Measurements from ENCODE around the gene SIGMAR1. TPM values are rescaled to one million over a fixed set of nuclear protein-coding genes. Genes with fewer than 3 reads are reported as not detected.

SIGMAR1 gene
- 100 to 1,000 TPM; 132 to 213 TPM for total RNA-seq

DNA sequence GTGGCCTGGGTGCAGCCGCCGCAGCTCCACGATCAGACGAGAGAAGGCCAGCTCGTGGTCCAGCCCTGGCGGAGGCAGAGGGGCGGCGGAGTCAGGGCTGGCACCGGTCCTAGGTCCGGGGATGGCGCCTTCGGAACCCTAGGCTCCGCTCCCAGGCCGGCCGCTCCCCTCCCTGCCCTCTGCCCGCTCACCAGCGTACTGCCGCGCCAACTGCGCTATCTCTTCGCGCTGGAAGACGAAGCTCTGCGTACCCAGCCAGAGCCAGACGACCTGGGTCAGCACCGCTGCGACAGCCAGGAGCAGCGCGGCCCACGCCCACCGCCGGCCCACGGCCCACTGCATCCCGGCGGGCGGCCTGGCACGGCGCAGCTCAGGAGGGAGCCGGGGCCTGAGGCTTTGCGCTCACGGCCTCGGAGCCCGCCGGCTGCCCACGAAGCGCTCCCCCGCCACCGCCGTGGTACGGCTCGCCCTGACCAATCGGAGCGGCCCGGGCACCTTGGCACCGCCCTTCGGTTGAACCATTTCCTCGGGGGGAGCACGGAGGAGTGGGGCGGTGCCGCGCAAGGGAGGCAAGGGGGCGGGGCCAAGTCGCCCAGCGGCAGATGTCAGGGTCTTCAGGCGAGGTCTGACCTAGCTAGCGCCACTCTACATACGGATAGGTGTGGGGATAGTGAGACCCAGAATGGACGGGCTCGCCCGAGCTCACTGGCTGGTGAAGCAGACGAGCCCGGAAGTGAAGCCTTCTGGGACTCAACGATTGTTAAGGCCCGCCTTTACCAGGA, at the start of gene SIGMAR1:
Gene SIGMAR1 (minus strand): TSS at position 432 of the 782 bp plus-strand sequence. CDS start 90 bp downstream, at position 342.

DNA sequence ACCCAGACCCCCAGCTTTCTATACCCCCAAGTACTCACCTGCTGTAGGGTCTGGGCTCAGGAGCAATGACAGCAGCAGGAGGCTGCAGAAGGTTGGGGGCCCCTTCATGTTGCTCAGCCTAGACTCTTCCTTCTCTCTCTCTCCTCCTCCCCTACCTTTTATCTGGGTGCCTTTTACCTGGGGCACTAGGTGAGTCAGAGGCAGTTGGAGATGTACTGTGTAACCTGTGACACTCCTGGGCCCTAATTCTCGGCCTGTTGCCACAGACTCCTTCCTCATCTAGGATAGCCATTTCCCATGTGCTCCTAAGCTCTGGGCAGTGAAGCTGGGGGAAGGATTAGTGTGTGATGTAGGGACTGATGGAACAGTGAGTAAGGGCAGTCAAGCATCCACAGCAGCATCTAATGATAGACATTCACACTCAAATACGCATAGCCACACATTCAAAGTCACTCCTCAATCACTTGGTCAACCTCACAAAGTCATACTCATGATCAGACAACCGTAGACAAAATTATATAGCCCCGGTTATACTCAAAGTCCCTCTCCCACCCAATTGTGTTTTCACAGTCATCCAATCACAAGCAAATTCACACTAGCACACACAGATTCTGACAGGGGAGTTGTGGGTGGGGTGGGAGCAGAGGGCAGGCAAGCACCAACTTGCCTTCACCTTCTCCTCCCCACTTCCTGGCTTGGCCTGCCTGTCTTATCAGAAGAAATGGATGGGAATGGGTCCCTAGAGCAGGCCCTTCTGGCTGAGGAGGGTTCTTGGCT, 25.1 kb upstream of the SIGMAR1 start, which contains the start of gene CCL27:
Gene CCL27 (minus strand): TSS at position 132 of the 777 bp plus-strand sequence. CDS start 24 bp downstream, at position 108.

DNA sequence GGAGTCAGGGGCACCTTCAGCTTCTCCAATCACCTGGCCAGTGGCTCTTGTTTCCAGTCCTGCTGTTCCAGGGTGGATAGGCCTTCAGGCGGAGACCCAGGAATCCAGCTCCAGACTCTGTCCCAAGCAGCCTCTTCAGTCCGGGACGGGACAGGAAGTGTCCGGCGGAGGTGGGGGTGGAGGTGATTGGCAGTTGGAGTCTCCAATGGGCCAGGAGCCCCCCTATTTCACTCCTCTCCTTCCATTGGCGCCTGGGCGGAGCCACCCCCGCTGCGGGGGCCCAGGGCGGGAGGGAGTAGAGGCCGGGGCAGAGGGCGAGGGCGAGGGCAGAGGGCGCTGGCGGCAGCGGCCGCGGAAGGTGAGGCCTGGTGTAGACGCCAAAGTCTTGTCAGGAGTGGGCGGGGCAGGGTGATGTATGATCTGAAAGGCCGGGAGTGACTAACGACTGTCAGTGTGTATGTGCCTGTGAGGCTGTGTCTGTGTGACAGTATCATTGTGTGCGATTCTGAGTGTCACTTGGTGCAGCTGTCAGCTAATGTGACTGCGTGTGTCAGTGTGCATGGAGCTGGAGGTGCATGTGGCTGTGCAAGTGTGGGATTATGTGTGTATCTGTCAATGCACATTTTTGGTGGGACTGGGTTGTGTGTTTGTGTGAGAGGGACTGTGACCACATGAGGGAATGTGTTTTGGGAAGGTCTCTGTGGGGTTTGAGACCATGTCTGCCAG, 14.5 kb upstream of the SIGMAR1 start, which contains the start of gene IL11RA:
Gene IL11RA (plus strand): TSS at position 310 of the 726 bp plus-strand sequence. CDS start 3,033 bp downstream, outside the sequence.

DNA sequence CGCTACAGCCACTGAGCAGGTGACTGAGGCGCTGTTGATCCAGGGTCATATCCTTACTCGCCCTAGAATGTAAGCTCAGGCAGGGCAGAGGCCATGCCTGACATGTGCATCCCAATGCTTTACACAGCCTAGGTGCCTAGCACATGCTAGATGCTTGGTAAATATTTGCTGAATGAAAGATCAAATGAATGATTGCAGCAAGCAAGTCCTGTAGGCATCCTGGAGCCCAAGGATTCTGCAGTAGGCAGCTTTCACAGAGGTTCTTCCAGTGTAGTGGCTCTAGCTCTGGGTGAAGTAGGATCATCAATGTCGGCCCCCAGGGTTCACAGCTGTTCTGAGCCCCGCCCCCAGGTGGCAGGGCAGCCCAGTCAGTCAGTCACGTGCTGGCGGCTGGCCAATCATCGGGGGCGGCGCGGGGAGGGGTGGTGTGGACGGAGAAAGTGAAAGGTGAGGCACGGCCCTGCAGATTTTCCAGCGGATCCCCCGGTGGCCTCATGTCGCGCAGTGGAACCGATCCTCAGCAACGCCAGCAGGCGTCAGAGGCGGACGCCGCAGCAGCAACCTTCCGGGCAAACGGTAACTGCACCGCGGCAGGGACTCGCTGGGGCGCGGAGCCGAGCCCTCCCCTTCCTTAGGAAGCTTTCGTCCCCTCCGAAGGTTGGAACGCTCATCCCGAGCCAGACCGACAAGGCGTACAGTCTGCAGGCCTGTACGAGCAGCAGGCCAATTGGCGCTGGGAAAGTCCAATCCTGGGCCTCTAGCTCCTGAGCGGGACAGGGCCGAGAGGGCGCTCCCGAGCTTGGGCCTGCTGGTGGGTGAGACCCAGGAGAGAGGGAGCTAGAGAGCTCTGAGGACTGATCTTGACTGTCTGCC, 8.9 kb upstream of the SIGMAR1 start, which contains the start of gene GALT:
Gene GALT (plus strand): TSS at position 465 of the 873 bp plus-strand sequence. CDS start 30 bp downstream, at position 495.

GRCh38 chr9:34628656-34629490, 8.7 kb downstream of the SIGMAR1 start, which contains the start of gene ARID3C:
Gene ARID3C (minus strand): TSS chr9:34629066. CDS start chr9:34628014, 1,052 bp downstream.

GRCh38 chr9:34620061-34620994, 17.3 kb downstream of the SIGMAR1 start, which contains the start of gene DCTN3:
Gene DCTN3 (minus strand): TSS chr9:34620495. CDS start chr9:34620464, 31 bp downstream.

DNA sequence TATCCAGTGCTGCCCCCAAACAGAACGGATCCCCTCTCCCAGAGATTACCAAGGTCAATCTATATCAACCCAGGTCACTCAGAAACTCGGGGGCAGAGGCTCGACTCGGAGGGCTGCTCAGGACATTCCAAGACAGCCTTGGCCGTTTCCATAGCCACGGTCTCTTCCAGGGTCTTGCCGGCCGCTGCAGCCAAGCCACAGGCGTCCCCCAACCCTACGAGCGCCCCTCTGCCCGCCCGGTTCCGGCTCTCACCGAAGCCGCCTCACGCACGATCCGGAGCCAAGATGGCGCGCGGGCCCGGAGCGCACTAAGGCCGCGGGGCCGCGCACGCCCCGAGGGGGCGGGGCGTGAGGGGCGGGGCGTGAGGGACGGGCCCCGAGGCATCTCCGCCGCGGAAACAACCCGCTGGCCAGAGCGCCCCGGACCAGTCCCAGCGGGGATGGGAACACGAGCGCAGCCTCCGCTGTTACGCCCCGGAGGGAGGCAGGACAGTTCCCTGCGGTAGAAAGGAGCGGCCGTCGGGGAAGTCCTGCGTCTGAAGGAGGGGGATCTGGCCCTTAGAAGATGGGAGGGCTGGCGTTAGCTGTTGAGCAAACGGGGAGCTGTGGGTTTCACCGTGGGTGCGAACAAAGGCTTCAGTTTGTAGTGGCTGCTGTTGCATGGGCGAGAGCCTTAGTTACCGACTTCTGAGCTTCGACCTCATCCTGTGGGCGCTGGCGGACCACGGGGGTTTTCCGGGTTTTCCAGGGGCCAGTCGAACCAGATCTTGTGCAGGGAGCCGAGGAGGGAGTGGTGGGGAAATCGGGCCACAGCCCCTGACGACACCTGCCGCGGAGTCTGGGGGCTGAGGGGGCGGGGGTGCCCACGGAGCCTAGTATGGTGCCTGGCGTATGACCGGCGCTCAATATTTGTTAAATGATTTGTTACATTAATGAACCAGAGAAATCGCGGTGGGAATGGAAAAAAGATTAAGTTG, 25.5 kb downstream of the SIGMAR1 start, which contains the start of gene RPP25L:
Gene RPP25L (minus strand): TSS at position 287 of the 977 bp plus-strand sequence. CDS start 801 bp downstream, outside the sequence.

DNA sequence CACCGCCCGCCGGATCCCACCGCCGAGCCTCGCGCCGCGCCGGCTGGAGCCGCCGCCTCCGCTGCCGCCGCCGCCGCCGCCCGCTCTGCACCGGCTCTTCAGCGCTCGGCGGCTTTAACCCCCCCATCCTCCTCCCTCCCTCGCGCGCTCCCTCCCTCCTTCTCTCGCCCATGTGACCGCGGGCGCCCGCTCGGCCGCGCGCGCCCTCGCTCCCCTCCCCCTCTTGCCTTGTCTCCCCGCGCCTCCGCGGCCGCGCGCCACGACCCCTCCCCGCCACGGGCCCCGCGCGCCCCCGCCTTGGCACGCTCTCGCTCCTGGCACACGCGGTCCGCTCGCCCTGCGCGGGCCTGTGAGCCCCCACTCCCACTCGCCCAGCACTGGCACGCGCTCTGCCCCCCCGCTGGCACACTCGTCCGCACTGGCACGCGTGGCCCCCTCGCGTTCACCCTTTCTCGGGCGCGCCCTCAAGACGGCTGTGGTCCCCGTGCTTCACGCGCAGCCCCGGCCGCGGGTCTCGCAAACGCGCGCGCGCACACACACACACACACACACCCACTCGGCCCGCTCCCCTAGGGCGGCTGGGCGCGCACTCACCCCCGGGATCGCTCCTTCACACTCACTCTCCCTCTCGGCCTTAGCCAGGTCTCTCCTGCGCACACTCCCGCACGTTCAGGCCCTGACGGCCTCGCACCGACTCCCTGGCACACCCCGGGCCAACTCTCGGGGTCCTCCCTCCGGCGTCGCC, 47.8 kb downstream of the SIGMAR1 start, which contains the start of gene CNTFR:
Gene CNTFR (minus strand): TSS at position 89 of the 745 bp plus-strand sequence. CDS start 20,743 bp downstream, outside the sequence.

Small RNA genes within 50 kb of the gene (small RNA-seq; reads per million reads assigned to genes)
- 0 reads per million in 2 donors for gene CCL27

Other genes with a start within 250 kb of the SIGMAR1 start
- 10 to 100 TPM; 16.0 to 18.2 TPM for gene FAM219A, start 179.2 kb downstream of the SIGMAR1 start, total RNA-seq
- not detected for gene DNAI1, start 179.0 kb downstream of the SIGMAR1 start, total RNA-seq
- gene ENHO, start 114.8 kb downstream of the SIGMAR1 start, total RNA-seq, result 1 to 10 TPM in 1 of 2 donors, under 1 TPM in 1; 0.67 to 1.4 TPM
- gene CNTFR, start 48.1 kb downstream of the SIGMAR1 start, total RNA-seq, result under 1 TPM in 1 of 2 donors, not detected in 1; 0.34 TPM
- gene RPP25L, start 25.7 kb downstream of the SIGMAR1 start, total RNA-seq, result 10 to 100 TPM; 15.8 to 21.3 TPM
- 10 to 100 TPM; 71.2 to 73.3 TPM for gene DCTN3, start 17.3 kb downstream of the SIGMAR1 start, total RNA-seq
- gene ARID3C, start 8.7 kb downstream of the SIGMAR1 start, total RNA-seq, result under 1 TPM in 1 of 2 donors, not detected in 1; under 0.01 TPM
- gene GALT, start 8.9 kb upstream of the SIGMAR1 start, total RNA-seq, result 10 to 100 TPM; 63.0 to 65.6 TPM
- 10 to 100 TPM; 13.0 to 13.1 TPM for gene IL11RA, start 14.4 kb upstream of the SIGMAR1 start, total RNA-seq
- gene CCL27, start 24.9 kb upstream of the SIGMAR1 start, total RNA-seq, result under 1 TPM in 1 of 2 donors, not detected in 1; 0.34 TPM
- not detected for gene CCL19, start 53.5 kb upstream of the SIGMAR1 start, total RNA-seq
- gene CCL21, start 72.3 kb upstream of the SIGMAR1 start, total RNA-seq, result not detected

Data from melanocyte of skin (primary cell).